Vagina (tissue), 2 donors: ENCODE measurements around the gene KRT39. TPM values are rescaled to one million over a fixed set of nuclear protein-coding genes. Genes with fewer than 3 reads are reported as not detected.

Source experiments
- DNase-seq, 2 donors: peaks; one replicate each; pipeline ENCODE4 v3.0.0-alpha.2; 2017; ENCODE audit errors: extremely low spot score in 2 of 2
- H3K27ac ChIP-seq: fragments of 200-600 bp; sonication (generic); one replicate; pipeline ENCODE4 v1.5.1; 2019
- H3K27me3 ChIP-seq: fragments of 200-600 bp; sonication (generic); one replicate; pipeline ENCODE4 v1.5.1; 2019
- H3K36me3 ChIP-seq, 2 donors: fragments of 200-600 bp; sonication (generic); one replicate each; pipeline ENCODE4 v1.5.1; 2017 to 2019
- H3K4me1 ChIP-seq: fragments of 200-600 bp; sonication (generic); one replicate; pipeline ENCODE4 v1.5.1; 2019
- H3K4me3 ChIP-seq, 2 donors: fragments of 200-600 bp; sonication (generic); 1 replicate in 1 of 2; 2 replicates in 1 of 2; pipeline ENCODE4 v1.5.1; 2016 to 2019
- H3K9me3 ChIP-seq: fragments of 200-600 bp; sonication (generic); one replicate; pipeline ENCODE4 v1.5.1; 2019
- POLR2A ChIP-seq, 2 donors: fragments of 450-650 bp; IDR thresholded peaks; one replicate each; pipeline ENCODE4 v1.6.1; 2017; ENCODE audit warnings: antibody characterized with exemption in 2 of 2, mild to moderate bottlenecking in 2 of 2, moderate library complexity in 2 of 2
- POLR2AphosphoS5 ChIP-seq, 2 donors: sonication (generic); formaldehyde crosslinking; IDR thresholded peaks; one replicate each; pipeline ENCODE4 v1.9.0; 2017; ENCODE audit warnings: antibody characterized with exemption in 2 of 2, mild to moderate bottlenecking in 2 of 2, low read depth in 1 of 2; ENCODE audit not compliant: insufficient read depth in 1 of 2
- intact Hi-C: fragments of 100-400 bp; cut with DNase I; formaldehyde crosslinking; loops from one replicate; pipeline ENCODE4 v1.15.1; 2023
- total RNA-seq: library from RNA; depleted of rRNA; stranded (reverse); fragments of >200 nt; gene quantifications from one replicate; pipeline ENCODE4 v1.2.3, GENCODE V29; 2016
- TF ChIP-seq, protein P1 (sequence below), 3 experiments: fragments of 450-650 bp in 2 of 3; fragments of 200-600 bp in 1 of 3; sonication (generic) in 1 of 3; IDR thresholded peaks; one replicate each; pipeline ENCODE4 v1.5.1; 2017 to 2019; ENCODE audit warnings: antibody characterized with exemption in 3 of 3, mild to moderate bottlenecking in 2 of 3, moderate library complexity in 2 of 3

The KRT39 gene
- not detected for total RNA-seq

DNA sequence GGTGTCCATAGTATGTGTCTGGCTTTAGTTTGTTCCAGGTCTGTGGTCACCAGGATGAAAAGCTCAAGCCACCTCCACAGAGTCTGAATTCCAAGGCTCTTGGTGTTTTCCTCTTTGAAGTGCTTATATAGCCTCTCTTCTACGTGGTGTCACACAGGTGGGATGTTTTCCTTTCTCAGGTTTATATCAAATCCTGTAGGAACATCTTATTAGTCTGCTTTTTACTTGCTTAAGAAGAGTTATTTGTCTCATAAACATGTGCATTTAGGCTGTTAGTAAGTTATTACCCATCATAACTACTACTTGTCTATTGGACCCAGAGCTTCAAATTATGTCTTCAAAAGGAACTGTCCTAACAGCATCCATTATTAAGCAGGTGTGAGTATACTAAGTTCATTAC lies at the start of gene KRT39:
TSS of gene KRT39 (minus strand) at position 101 of the 400 bp plus-strand sequence. CDS start at position 9, 92 bp downstream.
- H3K27ac ChIP-seq = no peak within 1 kb of the TSS
- peaks cover 5% of the 10 kb centered on the region for H3K4me1 ChIP-seq
- H3K4me3 ChIP-seq = no peak within 1 kb of the TSS
- no peak for DNase-seq
- intact Hi-C loops = no loop called here
- H3K9me3 ChIP-seq = no peaks in the 10 kb centered on the region
- no peaks in the 10 kb centered on the region for H3K27me3 ChIP-seq
- no peaks in the 10 kb centered on the region for H3K36me3 ChIP-seq
- TF ChIP-seq POLR2A (IDR thresholded peaks at IDR 0.05) (no peak), POLR2AphosphoS5 (IDR thresholded peaks at IDR 0.05; ENCODE audit: insufficient read depth in 1 of 2, low read depth in 1 of 2) (no peak)
- TF ChIP-seq, protein P1, sequence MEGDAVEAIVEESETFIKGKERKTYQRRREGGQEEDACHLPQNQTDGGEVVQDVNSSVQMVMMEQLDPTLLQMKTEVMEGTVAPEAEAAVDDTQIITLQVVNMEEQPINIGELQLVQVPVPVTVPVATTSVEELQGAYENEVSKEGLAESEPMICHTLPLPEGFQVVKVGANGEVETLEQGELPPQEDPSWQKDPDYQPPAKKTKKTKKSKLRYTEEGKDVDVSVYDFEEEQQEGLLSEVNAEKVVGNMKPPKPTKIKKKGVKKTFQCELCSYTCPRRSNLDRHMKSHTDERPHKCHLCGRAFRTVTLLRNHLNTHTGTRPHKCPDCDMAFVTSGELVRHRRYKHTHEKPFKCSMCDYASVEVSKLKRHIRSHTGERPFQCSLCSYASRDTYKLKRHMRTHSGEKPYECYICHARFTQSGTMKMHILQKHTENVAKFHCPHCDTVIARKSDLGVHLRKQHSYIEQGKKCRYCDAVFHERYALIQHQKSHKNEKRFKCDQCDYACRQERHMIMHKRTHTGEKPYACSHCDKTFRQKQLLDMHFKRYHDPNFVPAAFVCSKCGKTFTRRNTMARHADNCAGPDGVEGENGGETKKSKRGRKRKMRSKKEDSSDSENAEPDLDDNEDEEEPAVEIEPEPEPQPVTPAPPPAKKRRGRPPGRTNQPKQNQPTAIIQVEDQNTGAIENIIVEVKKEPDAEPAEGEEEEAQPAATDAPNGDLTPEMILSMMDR (IDR thresholded peaks at IDR 0.05) = no peak

DNA sequence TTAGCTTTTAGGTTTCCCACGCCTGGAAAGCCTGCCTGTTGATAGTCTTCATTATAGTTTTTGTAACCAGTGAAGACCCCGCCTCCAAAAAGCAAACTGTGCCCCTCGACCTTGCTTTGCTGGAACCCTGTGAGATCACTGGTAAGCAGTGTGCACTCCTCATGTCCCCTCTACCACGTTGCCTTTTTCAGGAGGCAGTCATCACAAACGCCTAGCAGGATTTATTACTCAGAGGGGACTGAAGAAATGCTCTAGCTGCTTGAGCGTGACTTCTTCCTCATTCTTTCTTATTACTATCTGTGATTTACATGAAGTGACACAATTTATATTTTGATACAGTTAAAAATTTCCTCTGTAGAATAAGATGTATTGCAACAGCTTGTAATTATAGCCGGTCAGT lies 48.7 kb upstream of the KRT39 start:
- Histone ChIP-seq H3K27me3 (no peaks in the 10 kb centered on the region), H3K4me3 (no peak overlapping the region), H3K4me1 (peaks cover 7% of the 10 kb centered on the region), H3K9me3 (no peaks in the 10 kb centered on the region), H3K27ac (no peak overlapping the region), H3K36me3 (no peaks in the 10 kb centered on the region)
- TF ChIP-seq POLR2AphosphoS5 (IDR thresholded peaks at IDR 0.05; ENCODE audit: insufficient read depth in 1 of 2, low read depth in 1 of 2) (no peak), POLR2A (IDR thresholded peaks at IDR 0.05) (no peak)
- TF ChIP-seq, protein P1 (IDR thresholded peaks at IDR 0.05) = no peak
- DNase-seq = no peak
- intact Hi-C loops = no loop called here

DNA sequence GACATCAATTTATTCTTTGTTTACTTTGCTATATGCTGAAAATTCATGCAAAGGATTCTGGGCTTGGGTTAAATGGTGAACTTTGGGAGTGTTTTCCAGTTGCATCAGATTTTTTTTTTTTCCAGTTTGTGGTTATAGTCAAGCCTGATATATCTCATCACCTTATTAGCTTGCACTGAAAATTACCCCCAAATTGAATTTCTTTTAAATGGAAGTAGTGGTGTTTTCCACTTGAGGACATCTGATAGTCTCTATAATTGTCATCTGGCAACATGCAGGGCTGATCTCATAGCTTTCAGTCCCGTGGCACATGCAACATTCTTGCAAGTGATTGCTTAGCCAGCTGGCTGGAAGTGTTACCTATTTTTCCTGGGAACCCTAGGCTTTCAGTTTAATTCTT lies 46.9 kb upstream of the KRT39 start:
- H3K27me3 ChIP-seq = no peaks in the 10 kb centered on the region
- peak overlapping the region; percentile 73 for H3K27ac ChIP-seq
- intact Hi-C loops = no loop called here
- TF ChIP-seq, protein P1 (IDR thresholded peaks at IDR 0.05) = no peak
- no peak for TF ChIP-seq POLR2A (IDR thresholded peaks at IDR 0.05)
- TF ChIP-seq POLR2AphosphoS5 (IDR thresholded peaks at IDR 0.05; ENCODE audit: insufficient read depth in 1 of 2, low read depth in 1 of 2) = no peak
- no peaks in the 10 kb centered on the region for H3K36me3 ChIP-seq
- H3K9me3 ChIP-seq = no peaks in the 10 kb centered on the region
- no peak overlapping the region for H3K4me3 ChIP-seq
- H3K4me1 ChIP-seq = peaks cover 7% of the 10 kb centered on the region
- no peak for DNase-seq

DNA sequence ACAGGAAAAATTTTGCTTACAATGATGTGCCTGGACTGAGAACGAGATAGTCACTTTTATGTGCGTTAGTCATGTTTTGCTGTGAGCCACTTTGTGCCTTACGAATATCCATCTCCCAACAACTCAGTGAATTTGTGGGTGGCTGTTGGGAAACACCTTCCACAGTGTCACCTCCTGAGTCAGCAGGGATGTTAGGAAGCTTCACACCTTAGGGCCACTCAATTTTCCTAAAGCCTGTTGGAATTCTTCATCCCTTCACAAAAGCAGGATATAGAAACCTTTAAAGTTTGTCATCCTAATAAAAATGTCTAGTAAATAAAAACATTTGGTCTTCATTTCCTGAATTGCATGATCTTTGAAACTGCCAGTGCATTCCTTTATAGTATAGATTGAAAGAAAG lies 46.4 kb upstream of the KRT39 start:
- Histone ChIP-seq H3K4me3 (no peak overlapping the region), H3K4me1 (peaks cover 7% of the 10 kb centered on the region), H3K27me3 (no peaks in the 10 kb centered on the region), H3K36me3 (no peaks in the 10 kb centered on the region), H3K27ac (peak overlapping the region; percentile 73), H3K9me3 (no peaks in the 10 kb centered on the region)
- intact Hi-C loops = no loop called here
- no peak for DNase-seq
- TF ChIP-seq, protein P1 (IDR thresholded peaks at IDR 0.05) = no peak
- no peak for TF ChIP-seq POLR2A (IDR thresholded peaks at IDR 0.05)
- TF ChIP-seq POLR2AphosphoS5 (IDR thresholded peaks at IDR 0.05; ENCODE audit: insufficient read depth in 1 of 2, low read depth in 1 of 2) = no peak

DNA sequence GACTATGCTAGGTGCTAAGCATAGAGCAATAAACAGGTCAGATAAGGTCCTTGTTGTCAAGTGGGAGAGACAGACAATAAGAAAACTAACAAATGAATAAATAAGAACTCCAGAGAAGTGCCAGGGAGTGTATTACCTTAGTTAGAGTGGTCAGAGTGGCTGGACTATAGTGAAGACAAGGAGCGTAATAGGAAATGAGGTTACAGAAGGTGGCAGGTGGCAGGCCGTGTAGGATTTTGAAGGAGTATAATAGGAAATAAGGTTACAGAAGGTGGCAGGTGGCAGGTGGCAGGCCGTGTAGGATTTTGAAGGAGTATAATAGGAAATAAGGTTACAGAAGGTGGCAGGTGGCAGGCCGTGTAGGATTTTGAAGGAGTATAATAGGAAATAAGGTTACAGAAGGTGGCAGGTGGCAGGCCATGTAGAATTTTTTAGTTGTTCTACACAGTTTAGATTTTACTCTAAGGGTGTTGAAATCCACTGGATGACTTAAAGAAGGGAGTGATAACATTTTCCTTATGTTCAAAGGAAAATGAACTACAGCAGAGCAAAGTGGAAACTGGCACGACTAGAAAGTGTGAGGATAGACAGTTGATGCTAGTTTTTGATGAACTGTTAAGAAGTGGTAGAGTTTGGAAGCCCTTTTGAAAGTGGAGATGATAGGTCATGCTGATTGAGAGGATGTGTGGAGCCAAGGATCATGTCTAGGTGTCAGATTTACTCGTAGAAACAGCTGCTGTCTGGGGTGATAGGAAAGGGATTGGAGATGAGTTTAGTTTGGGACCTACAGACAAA lies 45.8 kb upstream of the KRT39 start:
- Histone ChIP-seq H3K27ac (peak overlapping the region; percentile 73), H3K4me1 (peaks cover 7% of the 10 kb centered on the region), H3K36me3 (no peaks in the 10 kb centered on the region), H3K27me3 (no peaks in the 10 kb centered on the region), H3K9me3 (no peaks in the 10 kb centered on the region), H3K4me3 (no peak overlapping the region)
- TF ChIP-seq, protein P1 (IDR thresholded peaks at IDR 0.05) = no peak
- no peak for TF ChIP-seq POLR2A (IDR thresholded peaks at IDR 0.05)
- DNase-seq = no peak
- intact Hi-C loops = no loop called here
